SK-MEL-5 (cell line): ENCODE results near the gene LGALSL. TPM values are rescaled to one million over a fixed set of nuclear protein-coding genes. Genes with fewer than 3 reads are reported as not detected.

Experiments used
- DNase-seq: peaks from one replicate; pipeline ENCODE4 v3.0.0-alpha.2; 2016; ENCODE audit warnings: low read depth, low spot score
- in situ Hi-C: cut with HindIII; loops from 2 replicates; pipeline ENCODE4 v1.10.0; 2016; ENCODE audit warnings: low sequenced_read_pairs, high pct_unique_total_duplicates, low pct_unique_long_range_greater_than_20kb
- polyA plus RNA-seq, 2 experiments: library from polyadenylated mRNA; depleted of rRNA; stranded (reverse); fragments of >200 nt; gene quantifications; 2 replicates each; pipeline ENCODE4 v1.2.3, GENCODE V29; 2015
- total RNA-seq: library from RNA; depleted of rRNA; stranded (reverse); fragments of >200 nt; shearing (Covaris generic); gene quantifications from 2 replicates; pipeline ENCODE4 v1.2.3, GENCODE V29; 2014; rRNA removed

LGALSL gene
- 12.2 and 22.7 TPM in 2 replicates for total RNA-seq
- 19.5 and 28.2 TPM in 2 replicates for polyA plus RNA-seq (2015; cell fraction: cytosol; rRNA removed)
- polyA plus RNA-seq (2015; cell fraction: nucleus; rRNA removed), result 11.9 and 18.1 TPM in 2 replicates

DNA sequence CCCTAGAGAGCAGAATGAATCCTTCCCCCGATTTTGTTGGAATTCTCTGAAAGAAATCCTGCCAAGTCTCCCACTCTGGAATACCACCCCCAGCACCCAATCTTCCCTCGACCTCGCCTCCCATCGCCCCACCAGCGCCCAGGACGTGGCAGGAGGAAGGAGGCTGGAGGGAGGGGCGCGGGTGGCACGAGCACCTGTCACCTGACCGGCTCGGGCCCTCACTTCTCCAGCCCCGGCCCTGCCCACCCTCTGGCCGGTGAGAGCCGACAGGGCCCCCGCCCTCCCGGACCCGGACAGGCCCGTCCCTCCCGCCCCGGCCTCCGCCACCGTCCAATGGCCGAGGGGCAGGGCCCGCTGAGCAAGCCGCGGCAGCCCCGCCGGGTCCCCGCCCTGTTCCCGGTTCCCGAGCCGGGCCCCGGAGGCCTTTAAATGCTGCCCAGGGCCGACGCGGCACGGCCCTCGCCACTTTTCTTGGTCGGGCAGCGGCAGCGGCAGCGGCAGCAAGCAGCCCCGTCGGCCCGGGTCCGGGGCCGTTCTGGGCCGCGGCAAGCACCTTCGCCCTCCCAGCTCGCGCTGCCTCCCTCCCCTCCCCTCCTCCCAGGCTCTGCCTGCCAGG, at the start of gene LGALSL:
Gene LGALSL, plus strand, starts transcription at position 393 of the 616 bp plus-strand sequence. CDS start 384 bp downstream, outside the sequence.
- in situ Hi-C loops, result no loop called here

DNA sequence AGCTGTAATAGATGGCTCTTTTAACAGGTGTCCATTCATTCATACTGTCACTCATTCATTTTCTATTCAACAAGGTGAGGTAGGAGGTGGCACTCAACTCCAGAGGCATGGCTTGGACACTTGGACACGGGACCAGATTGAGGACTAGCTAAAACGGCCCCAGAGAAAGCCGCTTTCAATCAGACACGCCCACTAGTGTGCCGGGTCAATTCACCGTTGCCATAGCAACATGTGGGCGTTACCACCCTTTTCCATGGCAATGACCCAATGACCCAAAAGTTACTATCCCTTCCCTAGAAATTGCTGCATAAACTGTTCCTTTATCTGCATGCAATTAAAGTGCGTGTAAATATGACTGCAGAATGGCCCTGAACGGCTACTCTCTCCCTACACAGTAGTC, 49.2 kb upstream of the LGALSL start:
- in situ Hi-C loops, result no loop called here
- DNase-seq, result no peak

More for the DNA sequence above, at the start of gene LGALSL:
- DNase-seq, result peak; percentile 70

DNA sequence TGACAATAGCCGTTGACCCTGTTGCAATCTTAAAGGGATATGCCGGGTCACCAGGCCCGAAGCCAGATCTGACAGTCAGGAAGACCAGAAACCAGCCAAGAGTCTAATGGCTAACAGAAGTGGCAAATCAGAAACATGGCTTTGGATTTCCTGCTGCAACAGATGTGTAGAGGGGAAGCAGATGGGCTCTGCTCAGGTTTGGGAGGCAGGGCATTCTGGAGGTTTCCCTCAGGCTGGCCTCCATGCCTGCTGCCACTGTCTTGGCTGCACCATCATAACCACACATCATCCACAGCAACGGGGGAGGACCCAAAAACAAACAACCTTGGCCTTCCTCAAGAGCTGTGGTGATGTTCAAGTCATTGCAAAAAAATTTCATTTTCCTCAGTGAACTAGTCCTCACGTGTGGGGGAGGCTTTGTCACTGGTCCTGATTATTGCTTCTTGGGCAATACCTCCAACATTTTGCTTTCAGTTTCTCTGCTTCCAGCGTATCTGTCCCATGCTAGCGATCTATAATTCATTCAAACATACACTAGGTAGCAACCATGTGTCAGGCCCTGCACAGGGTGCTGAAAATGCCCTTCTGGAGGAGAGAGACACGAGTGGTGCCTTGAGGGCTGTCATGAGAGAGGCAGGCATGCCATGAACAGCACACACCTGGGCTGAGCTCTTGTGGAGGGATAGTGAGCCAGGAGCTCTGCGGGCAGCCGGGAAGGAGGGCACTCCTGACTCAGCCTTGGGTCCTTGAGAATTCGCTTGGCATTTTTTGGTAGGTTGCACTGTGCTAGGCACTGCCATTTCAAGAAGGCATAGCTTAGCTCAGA, 48.2 kb upstream of the LGALSL start:
- no peak for DNase-seq
- in situ Hi-C loops, result no loop called here

DNA sequence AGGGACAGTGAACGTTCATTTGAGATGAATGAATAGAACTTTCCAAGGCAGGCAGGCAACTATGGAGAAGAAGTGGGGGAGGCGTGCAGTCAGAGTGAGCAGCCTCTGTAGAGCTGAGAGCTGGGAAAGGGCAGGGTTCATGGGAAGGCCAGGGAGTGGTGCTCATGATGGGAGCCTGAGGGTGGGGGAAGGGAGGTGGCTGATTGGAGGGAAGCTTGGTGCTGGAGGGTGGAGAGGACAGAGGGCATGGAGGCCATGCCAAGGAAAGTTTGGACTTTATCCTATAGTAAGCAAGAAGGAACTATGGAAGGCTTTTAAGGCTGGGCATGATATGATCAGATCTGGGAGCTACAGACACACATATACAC, 47.6 kb upstream of the LGALSL start:
- in situ Hi-C loops, result no loop called here
- no peak for DNase-seq

DNA sequence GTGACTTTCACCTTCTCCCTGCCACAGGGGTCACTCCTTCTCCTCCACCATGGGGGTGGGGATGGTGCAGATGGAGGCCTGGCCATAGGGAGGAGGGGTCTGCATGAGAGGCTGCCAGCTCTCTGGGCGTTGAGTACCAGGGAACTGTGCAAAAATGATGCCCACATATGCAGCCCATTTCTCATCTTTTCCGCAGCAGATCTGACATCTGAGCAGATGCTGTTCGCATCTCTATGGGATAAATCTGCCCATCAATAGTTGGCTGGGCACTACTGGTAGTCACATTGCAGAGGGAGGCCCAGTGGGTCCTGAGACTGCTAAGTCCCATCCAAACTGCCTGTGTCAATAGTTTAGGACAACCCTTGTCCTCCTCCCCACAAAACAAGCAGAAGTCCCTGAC, 45.9 kb upstream of the LGALSL start:
- in situ Hi-C loops, result no loop called here

DNA sequence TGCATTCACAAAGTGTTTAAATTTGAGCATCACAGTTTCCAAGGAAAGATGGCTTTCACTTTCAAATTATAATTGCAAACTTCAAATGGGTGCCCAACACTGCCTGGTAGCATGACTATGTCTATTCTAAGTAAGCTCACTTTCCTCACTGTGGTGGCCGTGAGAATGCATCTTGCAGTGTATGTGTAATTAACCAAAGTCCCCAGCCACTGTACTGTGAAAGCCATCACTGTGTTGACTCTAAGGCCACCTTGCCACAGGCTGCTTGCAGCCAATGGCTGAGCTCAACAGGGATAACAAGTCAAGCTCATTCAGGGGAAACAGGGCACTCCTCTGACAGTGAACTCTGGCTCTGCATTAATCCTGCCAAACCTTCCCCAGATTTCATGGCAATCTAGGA, 43.3 kb upstream of the LGALSL start:
- in situ Hi-C loops, result no loop called here

More for the DNA sequence above, 45.9 kb upstream of the LGALSL start:
- no peak for DNase-seq

DNA sequence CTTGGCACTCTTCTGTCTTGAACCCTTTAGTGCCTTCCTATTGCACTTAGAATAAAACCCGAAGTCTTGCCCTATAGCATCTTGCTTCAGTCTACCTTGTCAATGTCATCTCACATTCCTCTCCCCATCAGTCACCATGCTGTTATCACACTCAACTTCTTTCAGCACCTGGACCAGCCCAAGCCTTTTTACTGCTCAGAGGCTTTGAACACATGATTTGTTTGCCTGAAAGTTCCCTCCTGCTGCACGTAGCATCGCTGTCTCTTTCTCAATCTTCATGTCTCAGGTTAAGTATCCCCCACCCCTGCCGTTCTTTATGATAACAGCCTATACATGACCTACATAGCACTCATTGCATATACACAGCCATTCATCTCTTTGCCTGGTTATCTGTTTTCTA, 41.3 kb upstream of the LGALSL start:
- in situ Hi-C loops, result no loop called here
- no peak for DNase-seq

More for the DNA sequence above, 43.3 kb upstream of the LGALSL start:
- peak; percentile 14 for DNase-seq

DNA sequence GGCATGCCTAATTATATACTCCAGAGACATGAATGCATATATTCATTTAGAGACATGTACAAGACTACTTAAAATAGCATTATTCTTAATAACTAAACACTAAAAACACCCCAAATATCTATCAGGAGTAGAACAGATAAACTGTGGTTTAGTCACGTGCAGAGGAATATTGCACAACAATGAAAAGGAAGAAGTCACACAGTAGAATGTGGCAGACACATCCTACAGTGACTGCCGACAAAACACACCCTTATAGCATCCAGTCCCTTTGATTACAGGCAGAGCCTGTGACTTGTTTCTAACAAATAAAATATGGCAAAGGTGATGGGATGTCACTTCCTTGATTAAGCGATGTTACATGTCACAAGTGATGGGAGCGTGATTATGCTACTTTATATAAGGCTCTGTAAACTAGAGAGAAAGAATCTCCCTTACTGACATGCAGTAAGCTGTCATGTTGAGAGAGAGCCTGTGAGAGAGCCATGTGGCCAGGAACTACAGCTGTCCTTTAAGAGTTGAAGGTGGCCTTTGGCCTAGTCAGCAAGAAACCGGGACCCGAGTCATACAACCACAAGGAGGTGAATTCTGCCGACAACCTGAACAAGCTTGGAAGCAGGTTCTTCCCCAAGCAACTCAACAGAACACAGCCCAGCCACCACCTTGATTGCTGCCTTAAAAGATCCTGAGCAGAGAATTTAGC, 39.1 kb upstream of the LGALSL start:
- in situ Hi-C loops, result no loop called here
- DNase-seq, result no peak

DNA sequence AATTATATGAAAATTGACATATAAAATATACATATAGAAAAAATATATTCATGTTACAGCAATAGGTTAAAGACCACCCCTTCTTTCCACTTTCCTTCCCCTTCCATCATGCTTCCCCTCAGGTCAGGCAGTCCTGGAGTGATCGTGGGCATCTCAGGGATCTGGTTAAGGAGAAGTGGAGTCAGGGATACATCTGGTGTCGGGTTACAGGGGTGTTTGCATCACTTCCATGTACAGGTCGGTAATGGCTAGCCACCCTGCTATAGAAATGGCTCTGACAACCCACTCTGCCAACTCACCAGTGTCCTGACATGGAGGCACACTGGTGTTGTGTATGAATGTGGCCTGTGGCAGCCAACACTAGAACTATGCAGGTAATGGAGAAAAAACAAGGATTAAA, 36.3 kb upstream of the LGALSL start:
- in situ Hi-C loops, result no loop called here
- no peak for DNase-seq

DNA sequence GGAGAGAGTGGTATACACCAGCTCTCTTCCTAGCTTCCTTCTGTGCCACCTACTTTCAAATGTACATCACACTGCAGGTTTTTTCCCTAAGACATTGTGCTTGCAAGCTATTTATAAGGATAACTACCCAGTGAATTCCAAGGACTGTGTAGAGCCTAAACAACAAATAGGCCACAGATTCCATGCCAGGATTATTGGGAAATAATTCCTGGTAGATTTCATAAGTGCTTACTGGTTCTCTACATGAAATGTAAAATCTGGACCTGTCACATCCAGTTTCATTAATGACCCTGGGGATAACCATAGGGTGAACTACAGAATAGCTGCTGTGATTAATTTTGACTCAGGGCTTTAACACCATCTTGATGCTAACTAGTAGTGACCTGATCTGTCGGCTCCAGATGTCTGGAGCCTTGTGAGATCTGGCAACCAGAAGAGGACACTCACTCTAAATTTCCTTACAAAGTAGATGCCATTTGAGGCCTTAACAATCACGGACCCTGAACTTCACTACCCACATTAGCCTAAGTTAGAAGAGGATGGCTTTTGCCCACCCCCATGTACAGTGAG, 34.3 kb upstream of the LGALSL start:
- in situ Hi-C loops, result no loop called here
- DNase-seq, result no peak

DNA sequence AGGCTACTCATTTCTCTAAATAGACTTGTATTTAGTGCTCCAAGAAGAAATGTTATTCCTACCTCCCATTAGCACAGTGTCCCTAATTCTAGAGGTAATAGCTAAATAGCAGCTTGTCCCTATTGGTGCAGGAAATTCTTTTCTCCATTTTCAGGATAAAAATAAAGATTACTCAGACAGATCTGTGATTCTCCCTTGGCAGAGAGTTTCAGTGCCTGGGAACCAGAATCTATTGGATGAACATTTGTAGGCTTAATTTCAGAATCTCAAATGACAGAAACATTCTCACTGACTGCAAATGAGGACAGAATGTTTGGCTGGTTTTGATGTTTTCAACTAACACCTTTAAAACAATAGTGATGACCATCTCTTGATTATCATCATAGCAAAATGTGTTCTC, 33.3 kb upstream of the LGALSL start:
- in situ Hi-C loops, result no loop called here
- DNase-seq, result no peak

DNA sequence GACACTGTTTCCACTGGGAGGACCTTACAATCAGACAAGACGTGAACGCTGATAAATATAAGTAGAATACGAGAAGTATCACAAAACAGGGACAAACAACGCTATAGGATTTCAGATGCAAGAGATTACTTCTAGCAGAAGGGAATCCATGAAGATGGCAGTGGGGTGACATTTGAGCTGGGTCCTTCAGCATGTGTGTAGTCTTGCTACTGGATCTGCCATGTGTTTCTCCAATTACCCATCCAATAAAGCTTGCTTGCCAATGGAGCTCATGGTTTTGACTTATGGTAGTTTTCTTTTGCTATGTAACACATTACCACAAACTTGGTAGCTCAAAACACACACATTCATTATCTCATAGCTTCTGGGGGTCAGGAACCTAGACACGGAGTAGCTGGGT, 32.8 kb upstream of the LGALSL start:
- in situ Hi-C loops, result no loop called here

DNA sequence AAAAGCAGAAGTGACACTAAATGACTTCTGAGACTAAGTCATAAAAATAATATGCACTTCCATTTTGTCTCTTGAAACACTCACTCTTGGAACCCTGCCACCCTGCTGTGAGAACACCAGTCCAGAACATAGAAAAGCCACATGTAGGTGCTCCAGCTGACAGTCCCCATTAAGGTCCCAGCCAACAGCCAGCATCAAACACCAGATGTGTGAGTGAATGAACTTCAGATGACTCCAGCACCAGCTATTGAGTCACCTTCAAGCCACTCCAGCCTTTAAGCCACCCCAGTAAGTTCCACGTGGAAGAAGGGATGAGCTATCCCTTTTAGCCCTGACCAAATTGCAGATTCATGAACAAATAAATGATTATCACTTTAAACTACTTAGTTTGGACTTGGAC, 31.5 kb upstream of the LGALSL start:
- in situ Hi-C loops, result no loop called here
- DNase-seq, result no peak

More for the DNA sequence above, 32.8 kb upstream of the LGALSL start:
- no peak for DNase-seq

DNA sequence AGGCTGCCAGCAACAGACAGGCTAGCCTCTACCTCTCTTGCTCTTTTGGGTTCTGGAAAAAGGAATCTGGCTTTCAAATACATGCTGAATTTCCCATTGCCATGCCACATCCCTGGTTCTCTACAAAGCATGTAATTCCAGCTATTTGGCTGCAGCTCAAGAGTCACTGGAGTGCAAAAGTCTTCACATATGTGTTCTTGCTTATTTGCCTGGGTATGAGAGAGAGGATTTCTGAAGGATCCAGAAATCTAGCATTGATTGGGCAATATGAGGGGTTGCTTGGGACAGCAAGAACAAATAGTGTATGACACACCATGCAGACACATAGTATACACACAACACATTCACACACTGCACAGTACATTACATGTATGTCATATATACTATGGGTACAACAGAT, 30.7 kb upstream of the LGALSL start:
- DNase-seq, result no peak
- in situ Hi-C loops, result no loop called here

DNA sequence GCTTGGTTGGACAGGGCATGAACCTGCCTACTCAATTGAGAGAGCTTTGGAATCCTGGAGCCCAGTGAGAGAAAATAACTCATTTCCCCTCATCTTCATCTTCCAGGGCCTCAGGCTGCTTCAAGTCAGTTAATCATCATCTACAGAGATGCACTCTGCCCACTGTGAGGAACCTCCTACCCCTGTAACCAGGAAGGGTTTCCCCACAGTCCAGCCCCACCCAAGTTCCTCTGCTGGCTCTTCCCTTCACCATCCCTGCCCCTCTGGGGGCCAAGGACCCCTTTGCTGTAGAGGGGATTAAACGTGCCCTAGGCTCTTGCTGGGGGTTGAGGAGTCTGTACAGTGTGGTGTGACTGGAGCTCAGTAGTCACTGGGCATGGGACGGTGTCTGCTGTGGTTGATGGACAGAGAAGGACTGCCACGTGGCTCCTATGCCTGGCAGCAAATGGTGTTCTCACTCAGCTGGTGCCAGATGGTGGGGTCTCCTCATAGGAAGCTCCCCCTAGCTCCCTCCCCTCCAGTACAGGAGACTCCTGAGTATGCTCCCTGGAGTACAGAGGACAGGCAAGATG, 29.5 kb upstream of the LGALSL start:
- in situ Hi-C loops, result no loop called here
- DNase-seq, result no peak

DNA sequence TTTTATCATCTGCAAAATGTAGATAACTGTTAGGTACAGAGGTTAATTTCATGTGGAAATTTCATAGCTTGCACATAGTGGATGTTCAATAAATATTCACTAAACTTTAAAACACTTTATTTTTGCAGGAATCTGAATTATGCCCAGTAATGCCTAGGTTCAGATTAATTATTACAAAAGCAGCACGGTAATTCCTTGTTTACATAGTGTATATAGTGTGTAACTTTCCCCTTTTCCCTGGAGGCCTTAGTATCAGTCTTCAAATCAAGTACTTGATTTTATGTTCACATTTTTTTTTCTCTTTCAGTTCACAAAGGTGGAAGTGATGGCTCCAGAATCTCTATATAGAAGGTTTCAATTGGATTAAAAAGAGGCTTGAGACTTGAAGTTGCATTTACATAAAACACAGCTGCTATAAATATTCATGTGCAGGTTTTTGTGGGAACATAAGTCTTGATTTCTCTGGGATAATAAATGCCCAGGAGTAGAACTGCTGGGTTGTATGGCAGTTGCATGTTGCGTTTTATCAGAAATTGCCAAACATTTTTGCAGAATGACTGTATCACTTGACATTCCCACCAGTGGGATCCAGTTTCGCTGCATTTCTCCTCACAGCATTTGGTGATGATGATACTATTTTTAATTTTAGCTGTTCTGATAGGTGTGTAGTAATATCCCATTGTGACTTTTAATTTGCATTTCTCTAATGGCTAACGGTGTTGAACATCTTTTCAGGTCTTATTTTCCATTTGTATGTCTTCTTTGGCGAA, 27.6 kb upstream of the LGALSL start:
- in situ Hi-C loops, result no loop called here
- DNase-seq, result no peak

DNA sequence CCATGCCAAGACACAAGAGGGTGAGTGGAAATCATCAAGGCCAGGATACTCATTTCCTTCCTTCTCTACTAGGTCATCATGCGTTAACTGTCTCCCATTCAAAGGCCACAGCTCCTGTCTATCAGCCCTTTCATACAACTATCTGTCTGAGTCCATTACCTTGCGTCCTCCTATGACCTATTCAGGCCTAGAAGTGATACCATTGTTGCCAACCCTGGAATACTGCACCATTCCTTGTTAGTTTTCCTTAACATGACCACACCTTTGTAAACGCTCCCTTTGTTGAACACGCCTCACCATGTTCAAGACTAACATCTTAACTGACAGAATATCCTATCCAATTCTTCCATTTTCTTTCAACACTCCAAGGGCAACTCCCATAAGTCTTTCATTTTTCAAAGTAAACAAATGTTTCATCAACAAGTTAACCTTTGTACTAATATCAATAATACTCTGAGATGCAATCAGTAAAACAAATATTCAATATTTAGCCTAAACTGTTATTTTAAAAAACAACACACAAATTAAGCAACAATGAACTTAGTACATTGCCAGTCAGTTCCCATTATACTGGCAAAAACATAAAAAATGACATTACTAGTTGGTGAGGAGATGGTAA, 19.8 kb upstream of the LGALSL start:
- no peak for DNase-seq
- in situ Hi-C loops, result no loop called here
